Measurements from ENCODE around the gene ZBTB3.
A peak's percentile ranks its signal among the peaks of the same experiment; 100 is the strongest.

The ZBTB3 gene

DNA sequence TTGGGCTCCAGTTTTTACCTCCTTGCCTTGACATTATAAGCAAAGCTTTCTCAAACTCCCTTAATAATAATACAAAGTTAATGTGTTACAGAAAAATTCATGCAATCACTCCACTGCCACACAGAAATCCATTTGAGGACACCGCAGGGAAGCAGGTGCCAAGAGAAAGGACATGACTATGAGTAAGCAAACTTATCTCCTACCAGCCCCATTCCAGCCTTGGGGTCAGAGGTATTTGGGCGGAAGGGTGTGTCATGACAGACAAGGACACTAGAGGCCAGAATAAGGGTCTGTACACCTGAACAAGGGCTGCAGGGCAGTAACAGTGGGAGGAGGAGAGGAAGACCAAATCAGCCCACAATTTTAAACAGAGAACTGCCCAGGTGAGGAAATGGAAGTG, 40.6 kb downstream of the ZBTB3 start:
- DNase-seq: no peak

DNA sequence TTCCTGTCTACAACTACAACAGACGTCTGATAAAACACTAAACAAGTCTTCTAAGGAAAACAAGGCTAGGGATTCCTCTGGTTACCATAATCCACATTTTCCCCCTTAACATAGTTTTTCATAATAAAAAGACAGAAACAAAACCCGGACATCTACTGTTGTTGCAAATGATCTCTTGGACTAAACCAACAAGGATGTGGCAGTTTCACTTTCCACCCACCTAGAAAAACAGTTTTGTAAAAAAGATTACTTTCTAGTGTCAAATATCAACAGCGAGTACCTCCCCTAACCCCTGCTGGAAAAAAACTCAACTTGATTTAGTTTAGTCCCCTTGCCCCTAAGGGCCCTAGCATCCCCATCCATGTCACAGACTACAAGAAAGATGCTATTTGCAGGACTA, 41.1 kb downstream of the ZBTB3 start:
- no peak for DNase-seq

DNA sequence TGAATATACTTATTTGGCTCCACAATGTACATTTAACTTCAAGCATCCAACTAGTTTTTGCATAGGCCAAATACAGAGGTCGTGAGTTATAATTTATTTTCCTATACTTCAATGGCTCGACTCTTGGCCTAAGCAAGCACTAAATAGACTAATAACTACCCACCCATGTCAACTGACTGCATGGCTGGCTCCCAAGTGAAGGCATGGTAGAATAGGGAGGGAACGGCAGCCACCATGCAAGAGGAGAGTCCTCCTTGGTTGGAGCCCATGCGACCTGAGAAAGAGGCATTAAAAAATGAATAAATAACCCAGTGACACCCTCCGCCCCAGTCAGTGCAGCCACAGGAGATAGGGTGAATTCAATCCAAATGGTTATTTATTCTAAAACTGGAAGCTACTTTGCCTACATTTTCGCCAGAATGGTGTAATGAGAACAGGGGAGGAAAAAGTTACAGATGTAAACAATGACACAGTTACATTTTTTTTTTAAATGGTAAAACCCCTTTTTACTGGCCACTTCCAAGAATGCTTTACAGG, 41.6 kb downstream of the ZBTB3 start:
- no peak for DNase-seq

GRCh38 chr11:62710001-62710345, 44.0 kb downstream of the ZBTB3 start:
- peak; percentile 47 to 74 (median 69) for DNase-seq

- peak; percentile 98 to 99 (median 98) for DNase-seq
Measured at GRCh38 chr11:62709247-62710000, 44.5 kb downstream of the ZBTB3 start.

DNA sequence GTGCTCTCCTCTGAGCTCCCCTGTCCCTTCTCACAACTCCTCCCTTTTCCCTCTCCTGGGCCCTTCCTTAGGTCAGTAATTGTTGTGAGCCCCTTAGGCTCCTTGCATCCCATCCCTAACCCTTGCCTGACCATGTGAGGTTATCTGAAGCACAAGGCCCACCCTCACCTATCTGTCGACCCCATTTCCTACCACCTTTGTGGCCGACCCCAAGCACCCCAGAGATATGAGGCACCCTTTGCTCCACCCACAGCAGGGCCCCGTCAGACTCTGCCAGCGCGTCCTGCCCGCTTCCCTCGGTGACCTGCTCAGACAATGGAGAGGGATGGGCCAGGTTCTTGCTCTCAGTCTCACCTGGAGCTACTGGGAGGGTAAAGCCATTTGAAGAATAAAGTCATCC, 45.2 kb downstream of the ZBTB3 start:
- DNase-seq: no peak

DNA sequence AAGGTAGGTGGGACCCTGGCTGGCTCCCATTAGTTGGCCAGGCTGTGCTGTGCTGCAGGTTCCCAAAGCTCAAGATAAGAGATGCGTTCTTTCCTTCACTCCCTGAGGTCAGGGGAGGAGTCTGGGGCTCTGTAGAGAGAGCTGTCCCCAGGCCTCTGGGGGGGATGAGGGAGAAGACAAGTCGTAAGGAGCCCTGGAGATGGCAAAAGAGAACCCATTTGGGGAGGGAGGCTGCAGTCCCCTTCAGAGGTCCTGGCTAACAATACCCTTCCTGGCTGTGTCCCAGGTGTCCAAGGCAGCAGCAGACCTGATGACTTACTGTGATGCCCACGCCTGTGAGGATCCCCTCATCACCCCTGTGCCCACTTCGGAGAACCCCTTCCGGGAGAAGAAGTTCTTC, 45.6 kb downstream of the ZBTB3 start:
- no peak for DNase-seq

DNA sequence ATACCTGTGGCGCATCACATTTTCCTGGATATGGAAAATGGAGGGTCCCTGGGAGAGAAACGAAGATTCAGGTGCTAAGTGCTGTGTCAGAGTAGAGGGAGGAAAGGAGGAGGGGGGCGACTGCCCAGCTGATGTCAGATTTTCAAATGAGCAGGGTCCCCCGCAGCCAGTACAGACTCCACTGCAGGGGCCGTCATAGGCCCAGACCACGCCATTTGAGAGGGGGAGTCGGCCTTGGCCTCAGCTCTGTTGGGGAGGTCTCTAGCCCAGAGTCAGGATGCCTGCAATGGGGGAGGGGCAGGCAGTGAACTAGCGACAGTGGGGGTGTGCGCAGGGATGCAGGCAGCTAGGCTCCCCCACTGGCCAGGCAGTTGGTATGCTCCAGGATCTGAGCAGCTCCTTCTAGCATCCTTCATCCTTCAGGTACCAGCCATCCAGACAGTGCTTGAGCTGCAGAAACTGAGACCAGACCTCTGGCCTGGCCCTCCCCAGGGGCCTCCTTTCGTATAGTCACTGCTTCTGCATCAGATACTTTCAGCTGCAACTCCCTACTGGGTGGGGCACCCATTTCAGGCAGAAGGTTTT, 46.6 kb downstream of the ZBTB3 start, which contains the start of the genes BSCL2 and GNG3:
Gene BSCL2, minus strand, starts transcription at position 148 of the 585 bp plus-strand sequence. CDS start 229 bp downstream, outside the sequence.
Gene GNG3, plus strand, starts transcription at position 400 of the 585 bp plus-strand sequence. CDS start 620 bp downstream, outside the sequence.
- DNase-seq: no peak

GRCh38 chr11:62706850-62707247, 47.1 kb downstream of the ZBTB3 start:
- DNase-seq: no peak

DNA sequence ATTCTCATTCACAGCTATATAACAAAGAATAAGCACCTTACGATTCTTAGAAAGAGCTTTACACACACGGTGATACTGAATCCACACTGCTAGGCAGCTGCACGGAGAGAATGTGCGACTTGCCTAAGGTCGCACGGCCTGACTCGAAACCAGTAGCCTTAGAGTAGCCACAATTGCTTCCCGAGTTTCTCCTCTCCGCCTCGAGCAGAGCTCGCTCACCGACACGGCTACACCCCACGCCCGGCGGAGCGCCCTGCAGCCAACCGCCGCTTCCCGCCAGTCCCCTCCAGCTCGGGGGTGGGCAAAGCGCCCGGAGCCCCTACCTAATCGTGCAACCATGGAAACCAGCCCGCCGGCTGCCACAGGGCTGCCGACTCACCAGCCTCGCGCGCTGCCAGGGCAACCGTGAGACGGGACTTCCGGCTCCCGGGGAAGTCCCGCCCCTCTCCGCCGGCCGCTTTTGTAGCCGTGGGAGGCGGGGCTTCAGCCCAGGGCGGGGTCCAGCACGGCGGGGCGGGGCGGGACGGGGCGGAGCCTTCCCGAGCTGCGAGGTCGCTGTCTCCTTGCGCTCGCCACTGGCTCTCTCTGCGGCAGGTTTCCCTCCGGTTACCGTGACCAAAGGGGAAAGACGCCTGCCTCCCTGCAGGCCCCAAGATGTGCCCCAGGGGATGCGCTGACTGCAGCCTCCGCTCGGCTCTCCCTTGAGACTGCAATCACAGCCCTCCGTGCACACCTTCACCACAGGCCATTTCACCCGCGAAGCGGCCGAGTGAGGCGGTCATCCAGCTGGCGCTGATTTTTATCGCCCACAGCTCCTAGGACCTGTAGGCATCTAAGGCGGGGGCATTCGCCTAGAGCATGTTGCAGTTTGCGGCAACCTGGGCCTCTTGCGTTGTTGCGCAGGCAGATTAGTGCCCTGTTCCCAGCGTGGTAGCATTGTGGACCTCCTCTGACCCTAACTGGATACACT, 47.8 kb downstream of the ZBTB3 start:
- DNase-seq: peak; percentile 96 to 99 (median 98)

DNA sequence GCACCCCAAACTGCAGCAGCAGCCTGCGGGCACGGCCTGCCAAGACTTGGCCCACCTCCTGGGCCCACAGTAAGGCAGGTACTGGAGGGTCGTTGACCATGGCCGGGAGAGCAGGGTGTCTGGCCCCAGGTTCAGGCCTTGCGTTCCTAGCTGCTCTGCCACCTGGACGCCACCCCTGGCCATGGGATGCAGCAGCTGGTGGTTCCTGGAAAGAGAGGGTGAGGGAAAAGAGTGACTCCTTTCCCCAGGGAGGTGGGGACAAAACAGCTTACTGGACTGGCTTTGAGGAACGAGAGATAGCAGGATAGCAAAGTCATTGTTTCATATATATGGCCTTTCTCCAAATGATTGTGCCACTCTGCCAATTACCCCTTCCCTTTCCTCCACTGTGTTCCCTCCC, 48.5 kb downstream of the ZBTB3 start:
- no peak for DNase-seq

GRCh38 chr11:62703921-62704320, 50.0 kb downstream of the ZBTB3 start:
- peak; percentile 19 to 38 (median 28) for DNase-seq

GRCh38 chr11:62702246-62702645, 51.7 kb downstream of the ZBTB3 start:
- DNase-seq: peak; percentile 85 to 95 (median 93)

All from suppressor macrophage treated with lipopolysaccharide for 1 hour (primary cell).